IPS-18a (cell line): Measurements from ENCODE around the gene C21orf91.
A peak's percentile ranks its signal among the peaks of the same experiment; 100 is the strongest.

ENCODE experiments used
- H3K27ac ChIP-seq: one replicate; pipeline ENCODE4 v1.5.1; 2013; ENCODE audit warnings: low read length
- H3K27me3 ChIP-seq: one replicate; pipeline ENCODE4 v1.6.1; 2013; ENCODE audit warnings: mild to moderate bottlenecking, low read length; ENCODE audit not compliant: control insufficient read depth, insufficient read depth
- H3K36me3 ChIP-seq: one replicate; pipeline ENCODE4 v1.6.1; 2013; ENCODE audit warnings: low read depth, low read length; ENCODE audit not compliant: control insufficient read depth
- H3K4me1 ChIP-seq: one replicate; pipeline ENCODE4 v1.6.1; 2013; ENCODE audit warnings: low read depth, low read length; ENCODE audit not compliant: control insufficient read depth
- H3K4me3 ChIP-seq: one replicate; pipeline ENCODE4 v1.5.1; 2013; ENCODE audit warnings: low read length
- H3K9ac ChIP-seq: one replicate; pipeline ENCODE4 v1.6.1; 2013; ENCODE audit warnings: mild to moderate bottlenecking, low read length, moderate library complexity
- H3K9me3 ChIP-seq: one replicate; pipeline ENCODE4 v1.6.1; 2013; ENCODE audit warnings: low read depth, low read length; ENCODE audit not compliant: control insufficient read depth

C21orf91 gene

DNA sequence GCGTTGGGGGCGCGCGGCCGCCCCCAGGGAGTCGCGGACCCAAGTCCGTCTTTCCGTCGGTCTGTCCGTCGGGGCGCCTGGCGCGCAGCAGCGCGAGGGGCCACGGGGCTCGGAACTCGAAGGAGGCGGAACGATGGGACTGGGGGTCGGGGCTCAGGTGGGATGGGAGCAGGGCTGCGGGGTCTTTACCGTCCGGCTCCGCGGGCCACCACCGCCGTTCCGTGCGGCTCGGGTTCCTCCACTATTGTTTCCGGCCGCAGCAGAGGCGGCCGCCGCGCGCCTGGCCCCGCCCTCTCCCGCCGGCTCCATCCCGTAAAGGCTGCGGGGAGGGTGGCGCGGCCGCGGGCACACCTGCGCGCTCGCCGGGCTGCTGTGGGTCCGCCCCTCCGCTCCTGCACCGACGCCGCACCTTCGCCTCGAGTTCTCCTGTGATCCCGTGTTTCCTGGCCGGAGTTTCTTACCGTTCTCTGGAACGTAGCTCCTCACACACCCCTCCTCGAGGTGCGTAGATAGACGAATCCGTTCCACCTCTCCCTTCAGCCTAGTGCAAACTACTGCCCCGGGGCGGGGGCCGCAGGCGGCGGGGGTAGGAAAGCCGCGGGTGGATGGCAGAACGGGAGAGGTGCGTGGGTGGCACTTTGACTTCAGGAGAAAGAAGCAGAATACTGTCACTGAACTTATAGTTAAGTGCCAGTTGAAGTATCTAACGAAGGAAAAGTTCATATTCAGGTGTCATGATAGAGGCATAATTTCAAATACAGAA, at the start of gene C21orf91:
TSS of gene C21orf91 (minus strand) at position 243 of the 763 bp plus-strand sequence. CDS start 1,038 bp downstream, outside the sequence.
- Histone ChIP-seq H3K4me1 (peaks cover 11% of the 10 kb centered on the region), H3K4me3 (peak within 1 kb of the TSS; percentile 85), H3K9ac (peak within 1 kb of the TSS; percentile 92), H3K36me3 (peaks cover 23% of the 10 kb centered on the region), H3K27ac (peak within 1 kb of the TSS; percentile 90), H3K9me3 (no peaks in the 10 kb centered on the region), H3K27me3 (no peaks in the 10 kb centered on the region)

GRCh38 chr21:17866590-17866989, 47.4 kb upstream of the C21orf91 start:
- Histone ChIP-seq H3K9ac (no peak overlapping the region), H3K27me3 (no peaks in the 10 kb centered on the region), H3K36me3 (no peaks in the 10 kb centered on the region), H3K27ac (no peak overlapping the region), H3K9me3 (no peaks in the 10 kb centered on the region), H3K4me3 (no peak overlapping the region), H3K4me1 (no peaks in the 10 kb centered on the region)

- Histone ChIP-seq H3K9ac (no peak overlapping the region), H3K9me3 (no peaks in the 10 kb centered on the region), H3K27me3 (no peaks in the 10 kb centered on the region), H3K36me3 (no peaks in the 10 kb centered on the region), H3K4me1 (peaks cover 5% of the 10 kb centered on the region), H3K27ac (no peak overlapping the region), H3K4me3 (no peak overlapping the region)
Measured at GRCh38 chr21:17859661-17860060, 40.5 kb upstream of the C21orf91 start.

GRCh38 chr21:17858747-17859146, 39.6 kb upstream of the C21orf91 start:
- Histone ChIP-seq H3K36me3 (no peaks in the 10 kb centered on the region), H3K4me3 (no peak overlapping the region), H3K27ac (no peak overlapping the region), H3K9me3 (no peaks in the 10 kb centered on the region), H3K9ac (no peak overlapping the region), H3K27me3 (no peaks in the 10 kb centered on the region), H3K4me1 (peaks cover 5% of the 10 kb centered on the region)

DNA sequence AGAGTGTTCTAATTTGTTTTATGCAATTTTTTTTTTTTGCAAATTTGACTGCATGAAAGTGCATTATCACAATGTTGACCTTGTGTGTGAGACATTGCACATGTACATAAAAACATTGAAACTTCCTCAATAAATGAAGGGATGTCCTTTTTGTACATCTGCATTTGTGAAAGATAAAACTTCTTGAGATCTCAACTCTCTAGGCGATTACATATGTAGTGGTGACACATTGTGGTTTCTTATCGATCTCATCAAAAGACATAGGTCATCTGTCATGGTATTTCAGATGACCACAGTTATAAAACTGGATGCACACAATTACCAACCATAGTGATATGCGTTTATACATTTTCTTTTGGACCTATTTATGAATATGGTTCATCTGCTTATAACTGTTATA, 35.6 kb upstream of the C21orf91 start:
- Histone ChIP-seq H3K36me3 (no peaks in the 10 kb centered on the region), H3K27me3 (no peaks in the 10 kb centered on the region), H3K9ac (no peak overlapping the region), H3K4me3 (no peak overlapping the region), H3K4me1 (peaks cover 5% of the 10 kb centered on the region), H3K27ac (no peak overlapping the region), H3K9me3 (no peaks in the 10 kb centered on the region)

- H3K27me3 ChIP-seq = no peaks in the 10 kb centered on the region
- no peaks in the 10 kb centered on the region for H3K4me1 ChIP-seq
- no peak overlapping the region for H3K4me3 ChIP-seq
- H3K9me3 ChIP-seq = no peaks in the 10 kb centered on the region
- no peaks in the 10 kb centered on the region for H3K36me3 ChIP-seq
- no peak overlapping the region for H3K27ac ChIP-seq
- no peak overlapping the region for H3K9ac ChIP-seq
Measured at GRCh38 chr21:17853393-17854275, 34.5 kb upstream of the C21orf91 start.

DNA sequence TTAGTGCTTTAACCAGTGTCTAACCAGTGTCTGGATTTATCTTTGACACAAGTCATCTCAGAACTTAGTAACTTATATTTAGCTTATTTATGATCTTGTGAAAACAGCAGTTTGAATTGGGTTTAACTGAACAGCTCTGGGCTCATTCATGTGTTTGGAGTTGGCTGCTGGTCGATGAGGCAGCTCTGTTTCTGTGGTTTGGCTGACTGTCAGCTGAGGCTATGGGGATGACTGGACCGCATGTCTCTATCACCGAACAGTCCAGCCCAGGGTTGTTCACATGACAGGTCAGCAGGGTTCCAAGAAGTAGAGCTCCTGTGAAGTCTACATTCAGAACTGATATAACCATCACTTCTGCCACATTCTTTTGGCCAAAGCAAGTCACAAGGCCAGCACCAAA, 29.1 kb upstream of the C21orf91 start:
- H3K4me3 ChIP-seq = no peak overlapping the region
- no peaks in the 10 kb centered on the region for H3K27me3 ChIP-seq
- H3K36me3 ChIP-seq = no peaks in the 10 kb centered on the region
- H3K9me3 ChIP-seq = no peaks in the 10 kb centered on the region
- H3K4me1 ChIP-seq = no peaks in the 10 kb centered on the region
- no peak overlapping the region for H3K27ac ChIP-seq
- no peak overlapping the region for H3K9ac ChIP-seq

GRCh38 chr21:17841103-17841502, 21.9 kb upstream of the C21orf91 start:
- no peak overlapping the region for H3K27ac ChIP-seq
- H3K9ac ChIP-seq = no peak overlapping the region
- H3K4me1 ChIP-seq = peaks cover 9% of the 10 kb centered on the region
- no peak overlapping the region for H3K4me3 ChIP-seq
- H3K27me3 ChIP-seq = no peaks in the 10 kb centered on the region
- no peaks in the 10 kb centered on the region for H3K36me3 ChIP-seq
- no peaks in the 10 kb centered on the region for H3K9me3 ChIP-seq

- H3K27ac ChIP-seq = no peak overlapping the region
- no peak overlapping the region for H3K4me3 ChIP-seq
- H3K36me3 ChIP-seq = no peaks in the 10 kb centered on the region
- no peaks in the 10 kb centered on the region for H3K27me3 ChIP-seq
- H3K9ac ChIP-seq = no peak overlapping the region
- H3K9me3 ChIP-seq = no peaks in the 10 kb centered on the region
- peaks cover 9% of the 10 kb centered on the region for H3K4me1 ChIP-seq
Measured at GRCh38 chr21:17834639-17835354, 15.6 kb upstream of the C21orf91 start.

GRCh38 chr21:17829472-17829871, 10.3 kb upstream of the C21orf91 start:
- Histone ChIP-seq H3K4me1 (peaks cover 5% of the 10 kb centered on the region), H3K9me3 (no peaks in the 10 kb centered on the region), H3K4me3 (no peak overlapping the region), H3K27me3 (no peaks in the 10 kb centered on the region), H3K9ac (no peak overlapping the region), H3K27ac (no peak overlapping the region), H3K36me3 (no peaks in the 10 kb centered on the region)

- H3K36me3 ChIP-seq = no peaks in the 10 kb centered on the region
- H3K9me3 ChIP-seq = no peaks in the 10 kb centered on the region
- no peak overlapping the region for H3K4me3 ChIP-seq
- H3K9ac ChIP-seq = no peak overlapping the region
- H3K27me3 ChIP-seq = no peaks in the 10 kb centered on the region
- no peak overlapping the region for H3K27ac ChIP-seq
- peaks cover 5% of the 10 kb centered on the region for H3K4me1 ChIP-seq
Measured at GRCh38 chr21:17828223-17828622, 9.1 kb upstream of the C21orf91 start.
